Measurements from ENCODE around the gene DMRT1.

Gene DMRT1

DNA sequence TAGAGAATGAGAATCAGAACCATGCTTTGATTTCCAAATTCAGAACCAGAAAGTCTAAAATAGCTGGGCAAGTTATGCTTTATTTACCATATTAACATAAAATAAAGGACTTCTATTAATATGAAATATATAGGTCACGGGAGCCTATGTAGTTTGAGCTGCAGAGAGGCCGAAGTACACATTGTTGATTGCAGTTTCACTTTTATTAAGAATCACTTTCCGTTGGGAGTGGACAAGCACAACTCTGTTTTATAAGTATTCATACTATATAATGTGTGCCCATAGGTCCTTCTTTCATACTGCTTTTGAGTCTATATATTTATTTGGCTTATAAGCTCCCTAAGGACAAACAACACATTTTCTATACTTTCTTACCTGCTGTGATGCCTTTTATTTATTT, 76.2 kb downstream of the DMRT1 start:
- no peak for DNase-seq
- intact Hi-C loops (cut with DNase I): no loop called here

DNA sequence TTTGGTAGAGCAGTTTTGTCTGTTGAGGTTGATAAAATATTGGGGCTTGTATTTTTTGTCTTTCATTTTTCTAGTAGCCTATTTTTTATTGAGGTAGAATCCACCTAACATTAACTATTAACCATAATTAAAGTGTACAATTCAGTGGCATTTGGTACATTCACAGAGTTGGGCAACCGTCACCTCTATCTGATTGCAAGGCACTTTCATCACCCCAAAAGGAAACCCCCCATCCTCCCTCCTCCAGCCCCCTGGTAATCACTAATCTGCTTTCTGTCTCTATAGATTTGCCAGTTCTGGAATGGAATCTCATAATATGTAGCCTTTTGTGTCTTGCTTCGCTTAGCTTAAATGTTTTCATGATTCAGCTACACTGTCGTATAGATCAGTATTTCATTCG, 79.4 kb downstream of the DMRT1 start:
- intact Hi-C loops (cut with DNase I): no loop called here
- DNase-seq: no peak

DNA sequence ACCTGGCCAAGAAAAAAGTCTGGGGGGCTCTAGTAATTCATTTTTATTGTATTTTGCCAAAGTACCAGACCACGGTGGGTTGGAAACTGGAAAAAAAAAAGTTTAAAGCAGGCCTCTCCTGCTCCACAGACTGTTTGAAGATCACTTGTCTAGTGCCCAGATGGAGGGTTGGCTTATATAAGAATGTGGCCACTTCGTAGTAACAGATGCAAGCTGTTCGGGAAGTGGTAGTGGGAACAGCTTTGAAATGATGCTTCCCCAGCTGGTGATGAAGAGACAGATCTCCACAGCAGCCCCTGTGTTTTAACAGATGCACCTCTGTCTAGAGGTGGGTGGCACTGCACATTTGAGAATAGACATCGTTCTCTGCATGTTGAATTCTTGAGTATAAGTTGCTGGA, 80.7 kb downstream of the DMRT1 start:
- intact Hi-C loops (cut with DNase I): no loop called here
- no peak for DNase-seq

DNA sequence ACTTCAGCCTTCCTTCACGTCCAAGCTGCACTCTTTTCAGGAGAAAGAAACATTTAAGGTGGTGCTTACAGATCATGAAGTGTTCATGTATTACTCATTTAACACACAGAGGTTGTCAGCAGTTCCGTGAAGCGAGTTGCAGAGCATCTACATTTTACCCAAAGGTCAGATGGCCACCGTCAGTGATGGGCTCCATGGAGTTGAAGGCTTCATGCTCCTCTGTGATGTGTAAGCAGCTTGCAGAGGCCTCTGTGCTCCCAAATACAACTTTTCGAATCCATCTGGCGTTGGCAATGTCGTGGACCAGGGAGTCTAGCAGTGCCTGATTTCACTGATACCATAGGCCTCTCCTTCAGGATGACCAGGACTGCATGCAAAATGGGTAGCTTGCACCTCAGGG, 81.2 kb downstream of the DMRT1 start:
- intact Hi-C loops (cut with DNase I): no loop called here
- no peak for DNase-seq

DNA sequence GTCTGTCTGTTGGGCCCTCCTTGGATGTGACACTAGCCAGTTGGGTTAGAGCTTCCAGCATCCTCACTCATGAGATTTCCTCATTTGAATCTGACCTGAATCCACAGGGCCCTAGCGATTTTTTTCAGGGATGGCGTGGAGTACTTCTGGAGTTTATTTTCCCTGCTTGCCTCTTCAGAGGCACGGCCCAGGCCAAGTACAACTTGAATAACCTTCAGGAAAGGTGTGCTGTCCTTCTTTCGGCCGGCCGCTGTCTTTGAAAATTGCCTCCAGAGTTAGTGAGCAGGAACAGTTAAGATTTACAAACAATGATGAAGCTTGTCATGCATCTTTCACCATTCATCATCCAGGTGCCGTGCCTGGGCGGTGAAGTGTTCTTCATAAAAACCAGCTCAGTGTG, 85.5 kb downstream of the DMRT1 start:
- DNase-seq: no peak
- intact Hi-C loops (cut with DNase I): no loop called here

DNA sequence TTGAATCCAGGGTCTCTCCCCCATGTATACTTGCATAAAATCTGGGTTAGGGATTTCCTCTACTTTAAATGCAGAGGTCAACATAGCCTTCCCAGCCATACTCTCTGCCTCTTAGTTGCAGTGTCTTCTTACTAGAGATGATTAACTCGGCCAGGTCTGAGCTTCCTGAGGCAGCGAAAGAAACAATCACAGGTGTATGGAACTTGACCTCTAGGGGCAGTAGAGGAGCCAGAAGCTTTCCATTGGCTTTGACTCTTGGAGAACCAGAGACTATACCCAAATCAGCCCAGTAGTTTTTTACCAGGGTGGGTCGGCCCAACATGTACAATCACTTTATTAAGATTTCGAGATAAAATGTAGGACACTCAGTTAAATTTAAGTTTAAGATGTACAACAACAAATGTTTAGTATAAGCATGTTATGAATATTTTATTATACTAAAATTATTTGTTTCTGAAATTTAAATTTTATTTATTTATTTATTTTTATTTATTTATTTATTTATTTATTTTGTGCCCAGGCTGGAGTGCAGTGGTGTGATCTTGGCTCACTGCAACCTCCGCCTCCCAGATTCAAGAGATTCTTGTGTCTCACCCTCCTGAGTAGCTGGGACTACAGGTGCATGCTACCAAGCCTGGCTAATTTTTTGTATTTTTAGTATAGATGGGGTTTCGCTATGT, 87.0 kb downstream of the DMRT1 start:
- DNase-seq: no peak
- intact Hi-C loops (cut with DNase I): no loop called here

DNA sequence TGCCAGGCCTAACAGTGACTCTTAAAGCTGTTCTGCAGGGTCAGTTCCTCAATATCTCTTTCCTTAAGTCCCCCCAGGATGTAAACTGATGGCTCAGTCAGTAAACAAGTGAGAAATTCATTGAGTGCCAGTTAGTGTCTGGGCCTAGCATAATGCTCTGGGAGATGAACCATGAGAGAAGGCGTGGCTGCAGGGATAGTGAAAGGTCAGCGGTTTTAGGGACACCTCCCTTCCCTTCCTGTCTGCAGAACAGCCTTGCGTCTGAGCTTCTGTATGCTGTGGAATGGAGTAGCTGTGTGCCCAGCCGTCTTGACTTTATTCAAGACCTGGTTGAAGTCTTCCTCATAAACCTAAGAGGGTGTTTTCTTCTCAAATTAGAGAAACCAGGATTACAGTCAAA, 88.2 kb downstream of the DMRT1 start:
- intact Hi-C loops (cut with DNase I): no loop called here

GRCh38 chr9:933356-933755, 91.9 kb downstream of the DMRT1 start:
- intact Hi-C loops (cut with DNase I): no loop called here

More for the DNA sequence above, 88.2 kb downstream of the DMRT1 start:
- no peak for DNase-seq

DNA sequence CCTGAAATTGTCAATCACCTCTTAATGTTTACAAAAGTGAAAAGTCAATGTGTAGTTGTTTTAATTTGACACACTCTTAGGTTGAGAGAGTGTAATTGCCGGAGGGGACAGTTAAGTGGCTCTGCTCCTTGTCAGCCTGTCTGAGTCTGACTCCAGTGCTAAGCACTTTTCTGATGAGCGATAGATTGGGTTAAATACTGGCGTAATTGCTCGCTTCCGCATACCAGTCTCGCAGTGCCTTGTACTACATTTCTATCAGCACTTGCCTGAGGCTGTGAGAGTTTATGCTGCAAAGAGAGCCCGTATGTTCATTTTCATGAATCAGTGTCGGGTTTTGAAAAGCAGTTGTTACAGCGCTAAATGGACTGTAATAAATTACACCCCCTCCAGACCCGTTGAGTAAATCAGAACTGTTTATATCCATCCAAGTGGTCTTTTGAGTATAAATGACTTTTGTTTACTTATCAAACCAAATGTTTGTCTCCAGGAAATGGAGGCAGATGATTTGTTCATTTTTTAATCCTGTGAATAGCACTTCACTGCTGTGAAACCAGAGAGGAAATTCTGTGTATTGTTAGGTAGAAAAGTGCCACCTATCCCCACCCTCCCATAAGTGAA, 94.0 kb downstream of the DMRT1 start:
- intact Hi-C loops (cut with DNase I): no loop called here

More at GRCh38 chr9:933356-933755, 91.9 kb downstream of the DMRT1 start:
- DNase-seq: no peak

DNA sequence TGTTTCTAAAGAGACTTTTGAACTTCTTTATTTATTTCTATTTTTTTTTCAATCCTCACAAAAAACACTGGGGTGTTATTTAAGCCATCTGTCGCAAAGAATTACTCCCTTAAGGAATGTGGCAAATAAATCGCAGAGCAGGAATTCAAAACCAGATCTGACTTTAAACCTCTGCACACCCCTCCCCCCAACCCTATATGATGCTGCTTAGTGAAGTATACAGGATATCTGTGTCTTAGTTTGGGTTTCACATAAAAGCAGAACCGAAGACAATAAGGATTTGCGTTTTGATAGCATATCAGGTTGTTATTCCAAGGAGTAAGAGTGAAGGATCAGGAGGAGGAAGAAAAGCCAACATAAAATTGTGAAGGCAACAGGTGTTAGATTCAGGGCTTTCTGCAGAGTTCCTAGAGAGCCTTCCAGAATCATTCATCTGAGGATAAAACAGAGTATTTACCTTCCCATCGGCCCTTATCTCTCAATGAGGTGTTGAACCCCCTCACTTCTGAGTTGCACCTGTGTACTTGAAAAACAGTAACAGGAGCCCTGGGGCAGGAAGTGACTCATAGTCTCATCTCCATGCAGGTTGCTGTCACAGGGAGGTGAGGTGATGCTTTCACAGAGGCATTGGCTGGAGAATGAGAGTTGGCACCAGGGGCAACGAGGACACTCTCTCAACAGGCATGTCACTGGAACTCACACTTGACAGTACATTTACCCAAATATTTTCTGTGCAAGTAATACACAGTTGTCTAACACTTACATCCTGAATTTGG, 101.5 kb downstream of the DMRT1 start:
- no peak for DNase-seq
- intact Hi-C loops (cut with DNase I): no loop called here

More for the DNA sequence above, 94.0 kb downstream of the DMRT1 start:
- no peak for DNase-seq

- intact Hi-C loops (cut with DNase I): no loop called here
- DNase-seq: no peak
Measured at GRCh38 chr9:947985-948384, 106.5 kb downstream of the DMRT1 start.

- intact Hi-C loops (cut with DNase I): no loop called here
- DNase-seq: no peak
Measured at GRCh38 chr9:948497-948896, 107.0 kb downstream of the DMRT1 start.

GRCh38 chr9:950139-950538, 108.6 kb downstream of the DMRT1 start:
- intact Hi-C loops (cut with DNase I): no loop called here
- DNase-seq: no peak

GRCh38 chr9:952546-952945, 111.0 kb downstream of the DMRT1 start:
- intact Hi-C loops (cut with DNase I): no loop called here
- no peak for DNase-seq

DNA sequence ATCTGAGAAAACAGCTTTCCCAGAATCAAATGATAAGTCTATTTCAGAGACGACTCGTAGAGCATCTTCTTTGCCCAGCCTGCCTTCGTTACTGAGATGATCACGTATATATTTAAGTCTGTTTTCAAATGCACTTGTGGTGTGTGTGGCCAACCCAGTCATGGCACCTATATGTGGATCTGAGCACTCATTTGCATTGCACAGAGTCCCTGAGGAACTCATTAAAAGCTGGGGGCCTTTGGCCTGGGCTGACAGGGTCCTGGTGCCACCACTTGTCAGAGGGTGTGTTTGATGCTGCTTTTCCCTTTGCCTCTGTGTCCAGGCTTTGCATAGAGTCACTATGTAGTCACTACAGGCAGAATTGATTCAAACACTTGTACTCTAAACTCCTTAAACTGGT, 117.6 kb downstream of the DMRT1 start:
- intact Hi-C loops (cut with DNase I): no loop called here
- no peak for DNase-seq

GRCh38 chr9:959914-960313, 118.4 kb downstream of the DMRT1 start:
- intact Hi-C loops (cut with DNase I): no loop called here
- no peak for DNase-seq

- intact Hi-C loops (cut with DNase I): no loop called here
- no peak for DNase-seq
Measured at GRCh38 chr9:962023-962422, 120.5 kb downstream of the DMRT1 start.

DNA sequence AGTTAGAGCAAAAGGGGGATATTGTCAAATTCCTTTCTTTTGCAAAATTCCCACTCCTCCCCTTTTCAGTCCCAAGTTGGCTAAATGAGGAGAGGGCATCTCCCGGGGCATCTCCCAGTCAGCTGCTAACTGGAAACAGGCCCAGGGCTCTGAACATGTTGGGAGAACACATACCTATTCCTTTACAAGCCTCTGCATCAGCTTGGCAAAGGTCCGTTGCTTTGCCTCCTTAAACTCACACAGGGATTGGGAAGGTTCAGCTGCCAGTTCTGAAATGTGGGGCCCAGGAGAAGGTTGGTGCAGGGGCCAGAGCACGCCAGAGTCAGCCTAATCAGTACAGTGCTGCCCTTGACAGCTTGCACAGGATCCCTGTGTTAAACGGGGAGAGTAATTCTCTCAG, 124.0 kb downstream of the DMRT1 start:
- intact Hi-C loops (cut with DNase I): no loop called here
- no peak for DNase-seq

- intact Hi-C loops (cut with DNase I): no loop called here
Measured at GRCh38 chr9:966870-967269, 125.4 kb downstream of the DMRT1 start.

GRCh38 chr9:967436-967835, 125.9 kb downstream of the DMRT1 start:
- DNase-seq: no peak
- intact Hi-C loops (cut with DNase I): no loop called here

More at GRCh38 chr9:966870-967269, 125.4 kb downstream of the DMRT1 start:
- DNase-seq: no peak

GRCh38 chr9:967903-968641, 126.6 kb downstream of the DMRT1 start:
- no peak for DNase-seq
- intact Hi-C loops (cut with DNase I): no loop called here
